Left ventricle myocardium inferior (tissue), 1 donor: ENCODE results near the gene HINFP. TPM values are rescaled to one million over a fixed set of nuclear protein-coding genes. Genes with fewer than 3 reads are reported as not detected.
A peak's percentile ranks its signal among the peaks of the same experiment; 100 is the strongest.

ENCODE experiments used
- DNase-seq: peaks from one replicate; pipeline ENCODE4 v3.0.0-alpha.2; 2020
- H3K27ac ChIP-seq: fragments of 200-600 bp; replicated peaks from 2 replicates; pipeline ENCODE4 v1.8.0; 2021
- H3K27me3 ChIP-seq: fragments of 200-600 bp; 2 replicates; pipeline ENCODE4 v1.8.0; 2021; ENCODE audit warnings: low read depth
- H3K36me3 ChIP-seq: fragments of 200-600 bp; 2 replicates; pipeline ENCODE4 v1.8.0; 2021
- H3K4me1 ChIP-seq: fragments of 200-600 bp; 2 replicates; pipeline ENCODE4 v1.8.0; 2021
- H3K4me3 ChIP-seq: fragments of 200-600 bp; 2 replicates; pipeline ENCODE4 v1.8.0; 2021; ENCODE audit warnings: mild to moderate bottlenecking, moderate library complexity
- H3K9me3 ChIP-seq: fragments of 200-600 bp; replicated peaks from 2 replicates; pipeline ENCODE4 v1.8.0; 2021
- intact Hi-C: fragments of 100-400 bp; cut with micrococcal nuclease; formaldehyde crosslinking; loops from one replicate; pipeline ENCODE4 v1.11.0; 2022
- total RNA-seq: library from RNA; stranded (reverse); fragmentation: NEBNext Ultra II Directional; extraction: Animal tissue kit (Norgen Biotek cat#: 25700); gene quantifications from one replicate; pipeline ENCODE4 v1.2.1, GENCODE V29; 2021
- TF ChIP-seq, protein P1 (sequence below): fragments of 200-600 bp; IDR thresholded peaks from 2 replicates; pipeline ENCODE4 v1.8.0; 2021; ENCODE audit warnings: antibody characterized with exemption, mild to moderate bottlenecking, borderline replicate concordance
- donor health status: DM: no; HTN: yes; CAD: no; lungs with severe emphysema.

Gene HINFP
- total RNA-seq, 1 donor from 2014 or later = 13.9 TPM

DNA sequence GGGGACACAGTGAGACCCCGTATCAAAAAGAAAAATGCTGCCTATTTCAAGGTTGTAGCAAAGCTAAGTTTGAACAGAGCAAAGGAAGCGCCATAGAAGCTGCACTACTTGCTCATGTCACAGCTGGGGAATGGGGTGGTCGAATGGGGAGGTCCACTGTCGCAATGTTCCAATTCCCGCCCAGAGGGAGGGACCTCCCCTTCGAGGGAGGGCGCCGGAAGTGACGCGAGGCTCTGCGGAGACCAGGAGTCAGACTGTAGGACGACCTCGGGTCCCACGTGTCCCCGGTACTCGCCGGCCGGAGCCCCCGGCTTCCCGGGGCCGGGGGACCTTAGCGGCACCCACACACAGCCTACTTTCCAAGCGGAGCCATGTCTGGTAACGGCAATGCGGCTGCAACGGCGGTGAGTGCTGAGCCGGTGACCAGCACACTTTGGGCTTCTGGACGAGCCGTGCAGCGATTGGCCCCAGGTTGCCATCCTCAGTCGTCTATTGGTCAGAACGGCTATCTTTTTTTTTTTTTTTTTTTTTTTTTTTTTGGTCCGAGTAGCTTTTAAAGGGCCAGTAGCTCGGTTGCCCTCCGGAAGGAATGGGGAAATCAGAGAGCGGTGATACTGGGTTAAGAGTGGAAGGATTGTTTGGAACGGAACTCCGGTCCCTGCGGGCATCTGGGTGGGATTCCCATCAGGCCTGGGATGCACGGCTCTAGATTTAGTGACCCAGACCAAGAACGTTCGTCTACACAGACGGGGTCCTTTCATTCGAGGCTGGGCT is 36.5 kb upstream of the HINFP start, which contains the start of gene HMBS:
TSS of gene HMBS (plus strand) at position 219 of the 774 bp plus-strand sequence. CDS start at position 372, 153 bp downstream.
- intact Hi-C loops = no loop called here
- no peaks in the 10 kb centered on the region for H3K27me3 ChIP-seq
- peak; percentile 92 for DNase-seq
- H3K4me3 ChIP-seq = peak within 1 kb of the TSS; percentile 70
- H3K27ac ChIP-seq = peak within 1 kb of the TSS; percentile 94
- TF ChIP-seq, protein P1, sequence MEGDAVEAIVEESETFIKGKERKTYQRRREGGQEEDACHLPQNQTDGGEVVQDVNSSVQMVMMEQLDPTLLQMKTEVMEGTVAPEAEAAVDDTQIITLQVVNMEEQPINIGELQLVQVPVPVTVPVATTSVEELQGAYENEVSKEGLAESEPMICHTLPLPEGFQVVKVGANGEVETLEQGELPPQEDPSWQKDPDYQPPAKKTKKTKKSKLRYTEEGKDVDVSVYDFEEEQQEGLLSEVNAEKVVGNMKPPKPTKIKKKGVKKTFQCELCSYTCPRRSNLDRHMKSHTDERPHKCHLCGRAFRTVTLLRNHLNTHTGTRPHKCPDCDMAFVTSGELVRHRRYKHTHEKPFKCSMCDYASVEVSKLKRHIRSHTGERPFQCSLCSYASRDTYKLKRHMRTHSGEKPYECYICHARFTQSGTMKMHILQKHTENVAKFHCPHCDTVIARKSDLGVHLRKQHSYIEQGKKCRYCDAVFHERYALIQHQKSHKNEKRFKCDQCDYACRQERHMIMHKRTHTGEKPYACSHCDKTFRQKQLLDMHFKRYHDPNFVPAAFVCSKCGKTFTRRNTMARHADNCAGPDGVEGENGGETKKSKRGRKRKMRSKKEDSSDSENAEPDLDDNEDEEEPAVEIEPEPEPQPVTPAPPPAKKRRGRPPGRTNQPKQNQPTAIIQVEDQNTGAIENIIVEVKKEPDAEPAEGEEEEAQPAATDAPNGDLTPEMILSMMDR = no peak
- peaks cover 20% of the 10 kb centered on the region for H3K4me1 ChIP-seq
- H3K36me3 ChIP-seq = peaks cover 29% of the 10 kb centered on the region
- H3K9me3 ChIP-seq = no peaks in the 10 kb centered on the region

DNA sequence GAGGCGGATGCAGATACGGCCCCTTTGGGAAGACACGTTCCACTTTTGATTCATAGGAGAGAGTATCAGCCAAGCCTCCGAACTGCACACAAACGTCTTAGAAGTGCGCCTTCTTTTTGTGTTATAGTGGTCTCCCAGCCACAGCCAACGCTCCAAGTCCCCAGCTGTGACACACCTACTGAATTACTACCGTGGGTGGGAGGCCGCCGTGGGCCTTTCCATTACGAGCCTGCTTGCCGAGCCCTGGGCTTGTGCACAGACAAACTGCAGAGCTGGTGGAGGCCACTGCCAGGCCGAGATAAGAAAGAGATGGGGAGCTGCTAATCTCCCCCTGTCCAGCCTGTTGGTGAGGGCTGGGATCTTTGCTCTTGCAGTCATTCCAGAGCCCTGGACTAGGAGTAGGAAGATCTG is 35.9 kb upstream of the HINFP start:
- no peaks in the 10 kb centered on the region for H3K27me3 ChIP-seq
- peaks cover 27% of the 10 kb centered on the region for H3K36me3 ChIP-seq
- no peaks in the 10 kb centered on the region for H3K9me3 ChIP-seq
- H3K4me3 ChIP-seq = peak overlapping the region; percentile 70
- peak overlapping the region; percentile 94 for H3K27ac ChIP-seq
- TF ChIP-seq, protein P1 = no peak
- intact Hi-C loops = no loop called here
- H3K4me1 ChIP-seq = peaks cover 20% of the 10 kb centered on the region
- DNase-seq = no peak

DNA sequence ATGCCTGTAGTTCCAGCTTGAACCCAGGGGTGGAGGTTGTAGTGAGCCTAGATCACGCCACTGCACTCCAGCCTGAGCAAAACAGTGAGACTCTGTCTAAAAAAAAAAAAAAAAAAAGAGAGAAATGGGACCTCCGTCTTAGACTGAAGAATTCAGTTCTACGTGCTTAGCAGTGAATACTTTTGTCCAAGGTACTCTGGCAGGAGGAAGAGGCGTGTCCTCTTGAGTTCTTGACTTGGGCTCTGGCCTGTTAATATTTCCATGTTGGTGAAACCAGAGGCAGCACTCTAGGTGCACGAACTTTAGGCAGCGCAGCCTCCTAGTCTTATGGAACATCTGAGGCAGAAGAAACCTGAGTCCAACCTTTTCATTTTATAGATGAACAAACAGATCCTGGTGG is 34.3 kb upstream of the HINFP start:
- no peak for DNase-seq
- TF ChIP-seq, protein P1 = no peak
- H3K36me3 ChIP-seq = peaks cover 17% of the 10 kb centered on the region
- no peaks in the 10 kb centered on the region for H3K9me3 ChIP-seq
- no peaks in the 10 kb centered on the region for H3K27me3 ChIP-seq
- intact Hi-C loops = no loop called here
- H3K4me3 ChIP-seq = no peak overlapping the region
- no peak overlapping the region for H3K27ac ChIP-seq
- H3K4me1 ChIP-seq = peaks cover 20% of the 10 kb centered on the region

DNA sequence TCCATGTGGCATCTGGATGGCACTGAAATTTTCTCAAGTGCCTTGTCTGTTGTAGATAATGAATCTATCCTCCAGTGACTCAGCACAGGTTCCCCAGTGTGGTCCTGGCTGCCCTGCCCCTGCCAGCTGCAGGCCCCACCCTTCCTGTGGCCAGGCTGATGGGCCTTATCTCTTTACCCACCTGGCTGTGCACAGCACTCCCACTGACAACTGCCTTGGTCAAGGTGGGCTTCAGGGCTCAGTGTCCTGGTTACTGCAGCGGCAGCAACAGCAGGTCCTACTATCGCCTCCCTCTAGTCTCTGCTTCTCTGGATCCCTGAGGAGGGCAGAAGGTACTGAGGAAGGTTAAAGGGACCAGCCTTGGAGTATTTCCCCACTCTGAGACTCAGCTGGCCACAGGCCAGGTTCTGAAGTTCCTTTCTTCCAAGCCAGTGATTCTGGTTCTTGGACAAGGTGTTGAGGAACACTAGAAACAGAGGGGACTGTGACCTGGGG is 33.6 kb upstream of the HINFP start:
- no peaks in the 10 kb centered on the region for H3K9me3 ChIP-seq
- H3K27me3 ChIP-seq = no peaks in the 10 kb centered on the region
- intact Hi-C loops = no loop called here
- TF ChIP-seq, protein P1 = no peak
- peaks cover 25% of the 10 kb centered on the region for H3K4me1 ChIP-seq
- no peak overlapping the region for H3K27ac ChIP-seq
- no peak for DNase-seq
- H3K4me3 ChIP-seq = no peak overlapping the region
- H3K36me3 ChIP-seq = peaks cover 17% of the 10 kb centered on the region

DNA sequence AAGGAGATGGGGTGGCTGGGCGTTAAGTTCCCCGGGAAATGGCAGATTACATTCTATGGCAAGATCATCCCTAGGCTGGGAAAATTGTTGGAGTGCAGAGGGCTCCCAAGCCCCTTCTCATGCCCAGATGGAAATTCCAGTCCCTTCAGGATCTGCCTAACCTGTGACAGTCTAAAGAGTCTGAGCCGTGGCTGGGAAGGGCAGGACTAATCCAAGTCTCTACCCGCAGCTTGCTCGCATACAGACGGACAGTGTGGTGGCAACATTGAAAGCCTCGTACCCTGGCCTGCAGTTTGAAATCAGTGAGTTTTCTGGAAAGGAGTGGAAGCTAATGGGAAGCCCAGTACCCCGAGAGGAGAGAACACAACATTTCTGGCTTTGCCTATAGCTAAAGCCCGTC is 33.0 kb upstream of the HINFP start:
- no peak overlapping the region for H3K4me3 ChIP-seq
- no peak for DNase-seq
- intact Hi-C loops = no loop called here
- peaks cover 22% of the 10 kb centered on the region for H3K36me3 ChIP-seq
- H3K27me3 ChIP-seq = no peaks in the 10 kb centered on the region
- TF ChIP-seq, protein P1 = no peak
- no peaks in the 10 kb centered on the region for H3K9me3 ChIP-seq
- peaks cover 31% of the 10 kb centered on the region for H3K4me1 ChIP-seq
- no peak overlapping the region for H3K27ac ChIP-seq
